ENCODE measurements around the gene TBC1D9. TPM values are rescaled to one million over a fixed set of nuclear protein-coding genes. Genes with fewer than 3 reads are reported as not detected.

Gene TBC1D9
- polyA plus RNA-seq, 1 of the 3 experiments (the other 2 are of a cell fraction): 13.5 TPM

GRCh38 chr4:140611854-140612253 is 144.3 kb downstream of the TBC1D9 start:
- Histone ChIP-seq H3K4me3 (ENCODE audit: low read depth in 2 of 2, low read length in 1 of 2) (no peak overlapping the region), H3K9me2 (no peaks in the 10 kb centered on the region), H3K79me2 (ENCODE audit: insufficient read depth) (no peaks in the 10 kb centered on the region), H3K9me3 (no peaks in the 10 kb centered on the region), H2AFZ (ENCODE audit: low read depth) (no peak overlapping the region), H3F3A (replicated peaks; ENCODE audit: insufficient read depth) (no peaks in the 10 kb centered on the region), H3K9ac (no peak overlapping the region), H3K36me3 (replicated peaks in 1 of 2; ENCODE audit: control insufficient read depth in 1 of 2, insufficient read depth in 2 of 2, low read length in 1 of 2) (no peaks in the 10 kb centered on the region), H3K27ac (ENCODE audit: low read depth in 2 of 2, low read length in 1 of 2) (no peak overlapping the region), H4K20me1 (ENCODE audit: insufficient read depth) (no peaks in the 10 kb centered on the region), H3K27me3 (ENCODE audit: insufficient read depth) (no peaks in the 10 kb centered on the region), H3K4me1 (ENCODE audit: control insufficient read depth in 1 of 2, insufficient read depth in 2 of 2, low read depth in 1 of 2, low read length in 1 of 2) (peaks cover 0 to 5% of the 10 kb centered on the region in 2 experiments; a peak in 2 of 4 replicates), H3K4me2 (no peak overlapping the region)
- TF ChIP-seq USF1 (IDR thresholded peaks at IDR 0.05; ENCODE audit: borderline replicate concordance, low read depth): no peak
- no peak for TF ChIP-seq GABPA (IDR thresholded peaks at IDR 0.05; ENCODE audit: low read depth)
- no peak for TF ChIP-seq MEF2A (IDR thresholded peaks at IDR 0.05; ENCODE audit: borderline replicate concordance, low read depth)
- WGBS (ENCODE audit: low lambda C conversion rate): 51% methylated on average over 3 of the region's 3 CpGs
- POLR2A ChIA-PET: no interaction called here
- DNase-seq: no peak
- CTCF ChIA-PET: interaction anchor here (0.7 to 4.9 kb wide), 3 partner anchors 239 to 252 kb away, joined by 3 to 22 read pairs (median 4); no protein-coding TSS in a partner anchor

GRCh38 chr4:140609548-140610425 is 146.4 kb downstream of the TBC1D9 start:
- 46% methylated on average over 6 of the region's 6 CpGs for WGBS (ENCODE audit: low lambda C conversion rate)
- no peak overlapping the region for H3K4me2 ChIP-seq
- no peaks in the 10 kb centered on the region for H3K9me3 ChIP-seq
- peak; percentile 83 for DNase-seq
- H3K27ac ChIP-seq (ENCODE audit: low read depth in 2 of 2, low read length in 1 of 2): peak overlapping the region in 1 of 2 experiments; percentile 45; a peak in 2 of 4 replicates
- no peak overlapping the region for H3K4me3 ChIP-seq (ENCODE audit: low read depth in 2 of 2, low read length in 1 of 2)
- H3K9me2 ChIP-seq: no peaks in the 10 kb centered on the region
- peak overlapping the region; percentile 19; the same call in 1 of the 2 replicates for H2AFZ ChIP-seq (ENCODE audit: low read depth)
- H3K4me1 ChIP-seq (ENCODE audit: control insufficient read depth in 1 of 2, insufficient read depth in 2 of 2, low read depth in 1 of 2, low read length in 1 of 2): peaks cover 0 to 5% of the 10 kb centered on the region in 2 experiments; a peak in 2 of 4 replicates
- POLR2A ChIA-PET: no interaction called here
- no peaks in the 10 kb centered on the region for H3K36me3 ChIP-seq (replicated peaks in 1 of 2; ENCODE audit: control insufficient read depth in 1 of 2, insufficient read depth in 2 of 2, low read length in 1 of 2)
- no peak overlapping the region for H3K9ac ChIP-seq
- no peaks in the 10 kb centered on the region for H4K20me1 ChIP-seq (ENCODE audit: insufficient read depth)
- no peaks in the 10 kb centered on the region for H3K79me2 ChIP-seq (ENCODE audit: insufficient read depth)
- CTCF ChIA-PET: interaction anchor here (0.7 to 13.0 kb wide), 46 partner anchors 9 to 1024 kb away, joined by 3 to 171 read pairs (median 4); partner anchors contain the start of genes CLGN, ELMOD2, SCOC and TBC1D9
- H3K27me3 ChIP-seq (ENCODE audit: insufficient read depth): no peaks in the 10 kb centered on the region; the same call in 1 of the 2 replicates
- H3F3A ChIP-seq (replicated peaks; ENCODE audit: insufficient read depth): no peaks in the 10 kb centered on the region
- no peak for TF ChIP-seq ZBTB33 (IDR thresholded peaks at IDR 0.05; ENCODE audit: borderline replicate concordance, low read depth)
- no peak for TF ChIP-seq PBX3 (IDR thresholded peaks at IDR 0.05)
- TF ChIP-seq MXI1 (IDR thresholded peaks at IDR 0.05; ENCODE audit: low read depth, low read length): no peak; the same call in 1 of the 2 replicates
- no peak for TF ChIP-seq MAX (IDR thresholded peaks at IDR 0.05; ENCODE audit: low read depth)
- peak; percentile 92 for TF ChIP-seq RAD21 (IDR thresholded peaks at IDR 0.05; ENCODE audit: low read length)
- no peak for TF ChIP-seq REST (IDR thresholded peaks at IDR 0.05; ENCODE audit: low read depth, low read length)
- no peak for TF ChIP-seq MEF2A (IDR thresholded peaks at IDR 0.05; ENCODE audit: borderline replicate concordance, low read depth)
- no peak for TF ChIP-seq EP300 (IDR thresholded peaks at IDR 0.05; ENCODE audit: borderline replicate concordance in 1 of 2, low read depth in 1 of 2, low read length in 1 of 2)
- TF ChIP-seq SMC3 (IDR thresholded peaks at IDR 0.05; ENCODE audit: low read depth, low read length): peak; percentile 73
- no peak for TF ChIP-seq USF1 (IDR thresholded peaks at IDR 0.05; ENCODE audit: borderline replicate concordance, low read depth)
- TF ChIP-seq YY1 (IDR thresholded peaks at IDR 0.05; ENCODE audit: low read depth): no peak
- no peak for TF ChIP-seq JUND (IDR thresholded peaks at IDR 0.05)
- TF ChIP-seq EZH2phosphoT487 (IDR thresholded peaks at IDR 0.05; ENCODE audit: borderline replicate concordance, low read depth): no peak
- no peak for TF ChIP-seq RCOR1 (IDR thresholded peaks at IDR 0.05; ENCODE audit: low read length)
- TF ChIP-seq TEAD4 (IDR thresholded peaks at IDR 0.05; ENCODE audit: borderline replicate concordance, insufficient read depth): no peak

Measured in SK-N-SH (cell line).